ENCODE results near the gene ERGIC1.

Gene ERGIC1

DNA sequence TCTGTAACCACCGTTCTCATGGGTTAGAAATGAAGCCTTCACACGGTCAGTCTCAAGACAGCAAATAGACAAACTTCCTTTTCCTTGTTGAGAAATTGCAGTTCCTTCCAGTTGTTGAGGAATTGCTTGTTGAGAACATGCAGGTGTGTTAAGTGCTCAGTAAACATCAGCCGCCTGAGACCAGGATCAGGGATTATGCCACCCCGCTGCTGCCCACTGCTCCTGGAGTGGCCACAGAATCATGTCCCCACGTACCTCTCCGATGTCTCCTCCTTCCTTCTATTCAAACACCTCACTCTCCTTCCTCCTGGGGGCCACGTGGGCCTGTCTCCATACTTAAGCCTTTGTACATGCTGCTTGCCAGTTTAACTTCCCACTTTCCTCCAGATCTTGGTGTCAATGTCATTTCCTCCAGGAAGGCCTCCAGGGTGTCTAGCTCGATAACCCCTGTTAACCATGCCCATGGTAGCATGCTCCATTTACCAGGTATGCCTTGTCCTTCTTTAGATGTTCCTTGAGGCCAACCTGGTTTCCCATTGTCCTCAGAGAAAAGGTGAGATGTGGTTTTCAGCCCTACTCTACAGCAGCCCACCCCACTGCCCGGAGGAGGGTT lies 91.4 kb downstream of the ERGIC1 start:
- DNase-seq (ENCODE audit: low read depth): no peak

DNA sequence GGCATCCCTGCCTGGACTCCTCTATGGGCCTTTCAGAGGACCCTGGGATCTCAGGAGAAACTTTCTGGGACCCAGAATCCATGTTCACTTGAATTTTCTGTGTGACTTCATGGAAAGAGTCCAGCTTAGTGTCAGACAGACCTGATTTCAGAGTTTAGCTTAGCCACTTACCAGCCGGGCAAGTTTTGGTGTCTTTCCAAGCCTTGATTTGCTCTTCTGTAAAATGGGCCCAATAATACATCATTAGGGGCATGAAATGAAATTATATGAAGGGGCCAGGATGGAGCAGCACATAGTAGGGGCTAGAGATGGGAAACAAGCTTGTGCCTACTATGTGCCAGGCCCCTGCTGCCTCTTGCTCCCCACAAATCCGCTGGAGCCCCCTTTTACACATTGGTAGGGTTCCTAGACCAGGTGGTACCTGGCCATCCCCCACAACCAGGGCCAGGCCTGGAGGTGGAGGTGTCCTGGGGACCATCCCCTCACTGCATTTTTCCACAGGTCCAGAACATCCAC lies 92.0 kb downstream of the ERGIC1 start:
- DNase-seq (ENCODE audit: low read depth): no peak

DNA sequence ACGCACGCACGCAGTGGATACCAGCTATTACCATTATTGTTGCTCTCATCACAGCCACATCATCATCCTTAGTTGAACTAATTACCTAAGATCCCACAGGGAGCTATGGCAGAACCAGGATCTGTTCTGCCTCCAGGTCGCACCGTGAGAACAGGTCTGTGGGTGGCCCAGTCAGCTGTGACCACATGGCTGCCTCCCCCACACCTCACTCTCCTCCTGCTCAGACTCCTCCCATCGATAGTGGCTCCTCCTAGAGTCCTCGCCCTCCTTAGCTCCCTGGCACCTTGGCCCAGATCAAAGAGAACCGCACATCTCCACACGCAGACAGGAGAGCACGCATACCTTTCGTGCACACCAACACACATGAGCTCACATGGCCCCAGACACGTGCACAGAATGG lies 92.7 kb downstream of the ERGIC1 start:
- DNase-seq (ENCODE audit: low read depth): no peak

DNA sequence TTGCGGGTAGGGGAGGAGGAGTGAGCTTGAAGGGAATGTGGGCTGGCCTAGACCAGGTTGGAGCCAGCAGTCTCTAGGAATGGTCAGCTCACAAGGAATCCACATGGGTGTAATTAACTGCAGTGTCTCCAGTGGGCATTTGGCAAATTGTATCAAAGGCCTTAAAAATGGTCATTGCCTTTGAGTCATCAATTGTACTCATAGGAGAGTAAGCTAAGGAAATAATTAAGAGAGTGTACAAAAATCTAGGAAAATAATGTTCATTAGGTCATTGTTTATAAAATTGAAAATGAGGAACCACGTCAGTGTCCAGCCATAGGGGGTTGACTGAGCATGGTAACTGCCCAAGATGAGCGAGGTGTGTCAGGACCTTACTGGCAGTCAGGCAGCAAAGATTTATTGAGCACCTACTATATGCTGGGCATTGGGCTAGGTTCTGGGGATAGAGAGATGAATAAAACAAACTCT lies 95.4 kb downstream of the ERGIC1 start:
- DNase-seq (ENCODE audit: low read depth): peak; percentile 98

DNA sequence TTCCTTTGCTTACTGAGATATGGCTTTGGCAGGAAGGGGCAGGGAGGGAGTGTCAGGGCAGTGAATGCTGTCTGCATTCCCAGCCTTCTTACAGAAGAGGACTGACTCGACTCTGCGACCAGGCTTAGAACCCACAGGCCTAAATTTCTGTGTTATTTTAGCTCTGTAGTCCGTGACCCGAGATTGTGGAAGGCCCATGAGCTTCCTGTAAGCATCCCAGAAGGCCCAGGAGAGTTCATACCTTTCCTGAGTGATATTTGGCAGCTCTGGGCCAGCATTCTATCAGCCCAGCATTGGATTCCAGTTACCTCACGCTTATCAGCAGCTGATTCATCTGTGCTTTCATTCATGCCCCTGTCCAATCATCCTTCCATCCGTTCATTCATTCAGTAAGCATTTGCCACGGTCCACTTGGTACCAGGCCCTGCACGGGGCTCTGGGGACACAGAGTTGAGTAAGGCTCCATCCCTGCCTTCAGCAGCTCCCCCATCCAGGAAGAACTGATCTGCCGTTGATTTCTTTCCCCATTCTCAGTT lies 97.0 kb downstream of the ERGIC1 start:
- peak; percentile 91 for DNase-seq (ENCODE audit: low read depth)

DNA sequence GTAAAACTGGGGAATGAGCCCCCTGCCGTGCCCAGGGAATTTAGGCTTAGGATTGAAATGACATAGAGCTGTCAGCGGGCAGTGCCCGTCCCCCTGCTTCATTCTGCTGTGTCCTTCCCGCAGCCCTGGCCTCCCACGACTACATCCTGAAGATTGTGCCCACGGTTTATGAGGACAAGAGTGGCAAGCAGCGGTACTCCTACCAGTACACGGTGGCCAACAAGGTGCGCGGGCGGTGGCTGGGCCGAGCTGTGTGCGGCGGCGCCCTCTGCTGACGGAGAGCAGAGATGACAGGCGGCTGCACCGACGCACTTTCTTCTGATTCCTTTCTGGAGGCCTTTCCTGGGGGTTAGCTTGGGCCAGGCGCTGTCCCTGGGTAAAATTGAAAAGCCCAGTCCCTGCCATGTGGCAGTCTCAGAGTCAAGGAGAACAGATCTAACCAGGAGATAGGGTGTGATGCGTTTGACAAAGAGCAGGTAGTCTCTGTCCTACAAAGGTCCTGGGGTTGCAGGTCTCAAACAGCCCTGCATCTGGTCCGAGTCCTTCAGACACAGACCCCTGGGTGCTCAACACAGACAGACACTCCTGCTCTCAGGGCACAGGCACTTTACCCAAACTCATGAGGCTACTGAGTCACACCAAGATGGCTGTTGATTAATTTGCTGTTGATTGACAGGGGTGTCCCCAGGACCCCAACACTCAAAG lies 98.4 kb downstream of the ERGIC1 start:
- peak; percentile 75 for DNase-seq (ENCODE audit: low read depth)

DNA sequence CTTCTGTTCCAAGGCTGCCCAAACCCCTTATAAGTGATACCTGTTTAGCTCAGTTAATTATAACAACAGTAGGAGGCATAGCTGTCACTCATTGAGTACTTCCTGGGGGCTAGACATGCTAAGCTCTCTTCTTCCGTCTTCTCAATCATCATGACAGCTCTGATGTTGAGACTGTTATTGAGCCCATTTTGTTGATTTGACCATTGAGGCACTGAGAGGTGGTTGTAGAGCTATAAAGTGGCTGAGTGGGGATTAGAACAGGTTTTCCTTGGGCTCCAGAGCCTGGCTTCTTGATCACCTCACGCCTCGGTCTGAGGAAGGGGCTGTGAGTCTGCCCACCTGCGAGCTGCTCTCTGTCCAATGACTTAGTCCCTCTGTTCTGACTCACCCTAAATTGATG lies 99.2 kb downstream of the ERGIC1 start:
- DNase-seq (ENCODE audit: low read depth): no peak

DNA sequence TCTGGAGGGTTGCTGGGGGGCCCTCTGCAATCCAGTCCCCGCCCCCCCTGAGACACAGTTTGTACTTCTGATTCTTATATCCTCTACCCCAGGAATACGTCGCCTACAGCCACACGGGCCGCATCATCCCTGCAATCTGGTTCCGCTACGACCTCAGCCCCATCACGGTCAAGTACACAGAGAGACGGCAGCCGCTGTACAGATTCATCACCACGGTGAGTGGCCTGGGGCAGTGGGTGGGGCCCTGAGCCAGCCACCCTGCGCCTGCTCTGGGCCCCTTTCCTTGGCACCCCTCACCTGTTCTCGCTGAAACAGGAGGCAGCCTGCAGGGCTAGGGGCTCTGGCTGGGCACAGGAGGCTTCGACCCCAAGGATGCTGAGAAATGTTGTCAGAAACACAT lies 101.0 kb downstream of the ERGIC1 start:
- no peak for DNase-seq (ENCODE audit: low read depth)

DNA sequence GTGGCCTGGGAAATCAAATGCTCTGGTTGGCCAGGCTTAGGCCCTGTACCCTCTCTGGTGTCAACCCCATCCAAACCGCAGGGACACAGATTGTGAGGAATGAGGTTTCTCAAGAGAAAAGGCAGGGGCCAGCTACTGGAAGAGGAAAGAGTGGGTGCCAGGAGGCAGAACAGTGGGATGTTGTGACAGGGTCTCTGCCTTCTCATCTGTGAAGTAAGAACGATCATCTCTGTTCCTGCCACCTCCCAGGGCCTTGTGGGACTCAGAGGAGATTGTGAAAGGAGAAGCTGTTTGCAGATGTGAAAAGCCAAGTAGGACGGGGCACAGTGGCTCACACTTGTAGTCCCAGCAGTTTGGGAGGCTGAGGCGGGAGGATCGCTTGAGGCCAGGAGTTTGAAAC lies 102.3 kb downstream of the ERGIC1 start:
- no peak for DNase-seq (ENCODE audit: low read depth)

DNA sequence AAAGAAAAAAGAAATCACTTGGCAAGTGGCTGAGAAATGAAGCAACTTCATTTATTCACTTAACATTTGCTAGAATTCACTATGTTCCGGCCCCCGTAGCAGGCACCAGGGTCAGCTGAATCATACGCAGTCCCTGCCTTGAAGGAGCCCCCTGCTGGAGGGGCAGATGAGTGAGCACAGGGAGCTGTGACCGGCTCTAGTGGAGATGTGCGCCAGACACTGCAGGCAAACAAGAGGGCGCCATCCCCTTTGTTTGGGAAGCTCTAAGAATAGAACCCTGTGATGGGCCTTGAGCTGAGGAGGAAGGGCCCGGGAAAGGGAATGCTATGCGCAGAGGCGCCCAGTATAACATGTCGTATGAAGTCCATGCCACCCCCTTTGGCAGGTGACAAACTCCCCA lies 105.0 kb downstream of the ERGIC1 start:
- DNase-seq (ENCODE audit: low read depth): peak; percentile 68

DNA sequence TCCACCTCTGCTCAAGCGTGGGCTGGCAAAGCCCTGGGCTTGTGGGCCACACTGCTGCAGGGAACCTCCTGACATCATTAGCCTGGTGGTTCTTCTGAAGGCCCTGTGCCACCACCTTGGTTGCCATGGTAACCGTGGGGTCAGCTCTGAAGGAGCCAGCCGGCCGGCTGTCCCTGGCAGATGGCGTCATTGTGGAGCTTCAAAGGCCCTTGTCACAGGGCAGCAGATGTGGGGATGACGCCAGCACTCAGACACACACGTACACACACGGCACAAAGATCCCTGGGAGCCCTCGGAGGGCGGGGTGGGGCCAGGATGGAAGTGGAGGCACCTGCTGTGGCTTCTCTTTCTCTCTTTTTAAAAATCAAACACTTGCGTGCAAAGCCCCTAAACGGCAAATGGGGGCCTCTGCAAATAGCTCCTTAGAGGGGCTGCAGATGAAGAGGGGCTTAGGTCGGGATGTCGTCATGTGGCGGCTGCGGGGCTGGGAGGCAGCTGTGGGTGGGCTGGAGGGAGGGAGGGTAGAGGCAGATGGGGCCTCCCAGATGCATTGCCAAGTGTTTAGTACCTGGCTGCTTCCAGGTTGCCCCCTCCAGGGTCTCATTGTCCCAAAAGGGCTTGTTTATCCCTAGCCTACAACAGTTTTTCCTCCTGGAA lies 105.7 kb downstream of the ERGIC1 start:
- DNase-seq (ENCODE audit: low read depth): peak; percentile 26

DNA sequence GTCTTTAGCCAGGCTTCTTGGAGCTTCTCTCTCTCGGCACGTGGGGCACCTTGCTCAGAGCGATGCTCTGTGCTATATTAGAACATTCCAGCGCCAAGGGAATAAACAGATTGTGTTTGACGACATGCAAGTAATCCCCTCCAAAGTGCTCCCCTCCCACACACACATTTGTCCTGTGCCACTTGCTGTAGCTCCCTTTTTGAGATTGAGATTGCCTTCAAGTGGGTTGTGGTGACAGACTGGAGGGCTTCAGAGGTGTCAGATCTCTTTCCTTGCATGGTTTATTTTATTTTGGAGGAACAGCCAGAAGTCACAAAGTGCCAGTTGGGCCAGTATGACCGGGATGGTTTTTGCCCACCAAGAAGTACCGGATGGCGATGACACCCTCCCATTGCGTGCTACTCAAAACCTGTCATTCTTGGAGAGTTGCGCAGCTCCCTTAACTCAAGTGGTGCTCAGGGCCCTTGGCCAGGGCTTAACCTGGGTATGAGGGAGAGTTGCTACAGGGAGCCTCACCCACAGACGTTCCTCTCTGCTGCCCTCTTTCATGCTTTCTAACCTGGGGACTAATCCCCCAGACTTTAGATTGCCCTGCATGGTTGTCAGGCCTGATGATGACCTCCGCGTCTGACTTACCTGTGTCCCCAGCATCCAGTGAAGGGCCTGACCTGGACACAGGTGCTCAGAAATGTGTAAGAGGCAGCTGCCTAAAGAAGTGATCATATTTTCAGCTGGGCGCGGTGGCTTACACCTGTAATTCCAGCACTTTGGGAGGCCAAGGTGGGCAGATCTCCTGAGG lies 106.4 kb downstream of the ERGIC1 start:
- no peak for DNase-seq (ENCODE audit: low read depth)

DNA sequence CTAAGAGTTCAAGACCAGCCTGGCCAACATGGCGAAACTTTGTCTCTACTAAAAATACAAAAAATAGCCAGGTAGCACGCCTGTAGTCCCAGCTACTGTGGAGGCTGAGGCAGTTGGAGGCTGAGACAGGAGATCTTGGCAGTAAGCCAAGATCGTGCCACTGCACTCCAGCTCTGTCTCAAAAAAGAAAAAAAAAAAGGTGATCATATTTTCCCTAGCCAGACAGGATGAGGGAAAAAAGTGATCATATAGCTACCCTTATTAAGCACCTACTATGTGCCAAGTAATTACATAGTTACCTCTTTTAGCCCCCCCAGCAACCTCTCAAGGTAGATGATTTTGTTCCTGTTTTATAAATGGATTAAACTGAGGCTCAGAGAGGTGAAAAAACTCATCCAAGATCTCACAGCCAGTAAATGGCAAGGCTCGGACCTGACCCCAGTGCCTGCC lies 107.0 kb downstream of the ERGIC1 start:
- peak; percentile 42 for DNase-seq (ENCODE audit: low read depth)

DNA sequence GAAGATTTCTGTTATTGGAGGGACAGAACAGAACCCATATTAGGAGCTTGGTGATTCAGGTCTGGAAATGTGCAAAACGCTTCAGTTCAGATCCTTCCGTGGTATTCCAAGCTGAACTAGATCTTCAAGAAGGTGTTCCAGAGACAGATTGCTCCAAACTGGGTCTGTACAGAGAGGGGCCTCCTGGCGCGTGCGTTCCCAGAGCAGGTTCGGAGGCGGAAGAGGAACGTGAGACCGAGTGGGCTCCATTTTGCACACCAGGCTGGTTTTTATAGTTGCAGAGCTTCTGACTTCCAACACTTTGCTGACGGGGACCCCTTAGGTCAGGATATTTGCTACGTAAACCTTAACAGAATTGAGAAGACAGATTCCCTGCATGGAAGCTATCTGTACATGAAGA lies 108.5 kb downstream of the ERGIC1 start:
- no peak for DNase-seq (ENCODE audit: low read depth)

DNA sequence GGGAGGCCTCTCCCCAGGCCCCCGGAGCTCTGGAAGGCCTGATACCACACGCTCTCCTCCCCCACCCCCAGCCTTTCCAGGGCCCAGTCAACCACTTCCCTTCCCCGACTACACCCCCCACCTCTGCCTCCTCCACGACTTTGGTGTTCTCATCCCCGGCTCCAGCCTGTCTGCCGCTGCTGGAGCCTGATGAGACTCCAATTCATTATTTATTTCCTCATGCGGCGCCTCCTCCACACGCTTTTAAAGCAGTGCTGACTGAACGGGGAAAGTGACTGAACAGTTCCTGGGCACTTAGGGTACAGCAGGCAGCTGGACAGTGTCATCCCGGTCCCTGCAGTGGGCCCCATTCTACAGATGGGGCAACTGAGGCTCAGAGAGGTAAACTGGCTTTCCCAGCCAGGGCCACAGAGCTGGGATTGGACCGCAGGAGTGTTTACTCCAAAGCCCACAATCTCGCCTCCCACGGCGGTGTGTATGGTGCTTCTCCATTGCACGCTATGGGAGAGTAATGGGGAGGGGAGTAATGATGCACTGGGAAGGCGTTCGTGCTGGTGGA lies 109.3 kb downstream of the ERGIC1 start:
- DNase-seq (ENCODE audit: low read depth): peak; percentile 97

DNA sequence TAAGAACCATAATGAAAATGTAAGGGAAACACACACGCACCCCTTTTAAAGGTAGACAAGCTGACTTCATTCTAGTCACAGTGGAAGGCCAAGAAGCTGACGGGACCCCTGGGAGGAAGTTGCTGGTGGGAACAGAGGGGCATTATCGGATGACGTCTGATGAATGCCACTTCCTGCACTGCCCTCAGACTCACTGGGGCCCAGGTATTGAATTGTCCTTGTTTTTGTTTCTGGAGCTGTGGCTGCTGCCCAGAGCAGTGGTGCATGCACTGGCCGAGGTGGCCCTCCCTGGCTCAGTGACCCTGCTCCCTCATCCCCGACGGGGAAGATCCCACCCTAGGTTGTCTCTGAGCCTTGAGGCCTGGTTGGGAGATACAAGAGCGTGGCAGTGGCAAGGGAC lies 109.9 kb downstream of the ERGIC1 start:
- no peak for DNase-seq (ENCODE audit: low read depth)

DNA sequence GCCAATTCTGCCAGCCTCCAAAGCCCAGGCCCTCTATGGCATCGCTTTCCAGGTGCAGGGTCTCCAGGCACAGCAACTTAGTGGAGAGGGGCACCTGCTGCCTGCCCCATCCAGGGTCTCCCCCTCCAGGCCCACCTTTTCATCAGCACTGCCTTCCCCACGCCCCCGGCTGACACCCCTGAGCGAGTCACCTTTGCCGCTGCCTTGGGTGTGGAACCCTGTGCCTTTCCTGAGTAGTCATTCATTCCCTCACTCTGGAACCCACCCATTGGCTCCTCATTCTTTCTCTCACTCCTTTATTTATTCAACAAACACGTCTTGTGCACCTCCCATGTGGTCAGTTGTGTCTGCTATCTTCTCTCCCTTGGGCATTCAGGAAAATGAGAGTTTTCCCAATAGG lies 110.7 kb downstream of the ERGIC1 start:
- peak; percentile 48 for DNase-seq (ENCODE audit: low read depth)

DNA sequence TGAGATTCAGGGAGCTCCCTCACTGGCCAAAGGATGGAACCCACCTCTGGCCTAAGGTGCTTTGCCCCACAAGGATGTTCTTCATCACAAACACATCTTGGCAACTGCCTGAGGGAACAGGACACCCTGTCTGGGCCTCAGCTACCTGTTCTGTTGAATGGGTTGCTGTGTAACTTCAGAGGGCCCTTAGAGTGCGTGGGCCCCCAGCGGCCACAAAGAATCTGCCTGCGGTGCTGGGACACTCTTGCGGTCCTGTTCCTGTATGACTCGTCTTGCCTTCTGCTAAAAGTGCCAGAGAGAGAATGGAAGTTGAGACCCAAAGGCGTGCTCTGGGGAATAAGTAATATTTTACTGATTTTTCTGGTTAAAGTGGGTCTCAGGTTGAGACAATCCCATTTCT lies 111.1 kb downstream of the ERGIC1 start:
- DNase-seq (ENCODE audit: low read depth): no peak

DNA sequence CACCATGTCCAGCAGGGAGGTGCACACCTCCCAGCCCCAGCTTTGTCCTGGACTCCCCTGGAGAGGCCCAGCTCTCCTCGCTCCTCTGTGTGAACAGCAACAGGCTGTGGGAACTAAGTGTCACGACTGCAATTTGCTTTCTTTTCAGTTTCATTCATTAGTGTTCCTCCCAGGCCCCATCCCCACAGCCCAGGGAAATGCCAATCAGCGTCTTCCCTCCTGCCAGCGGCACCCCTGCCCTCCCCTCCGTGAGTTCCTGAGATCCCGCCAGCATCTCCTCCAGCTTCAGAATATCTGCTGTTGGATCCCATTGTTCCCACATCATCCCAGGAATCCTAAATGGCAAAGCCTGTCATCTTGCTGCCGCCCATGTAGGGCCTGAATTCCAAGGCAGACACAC lies 112.1 kb downstream of the ERGIC1 start:
- DNase-seq (ENCODE audit: low read depth): no peak

DNA sequence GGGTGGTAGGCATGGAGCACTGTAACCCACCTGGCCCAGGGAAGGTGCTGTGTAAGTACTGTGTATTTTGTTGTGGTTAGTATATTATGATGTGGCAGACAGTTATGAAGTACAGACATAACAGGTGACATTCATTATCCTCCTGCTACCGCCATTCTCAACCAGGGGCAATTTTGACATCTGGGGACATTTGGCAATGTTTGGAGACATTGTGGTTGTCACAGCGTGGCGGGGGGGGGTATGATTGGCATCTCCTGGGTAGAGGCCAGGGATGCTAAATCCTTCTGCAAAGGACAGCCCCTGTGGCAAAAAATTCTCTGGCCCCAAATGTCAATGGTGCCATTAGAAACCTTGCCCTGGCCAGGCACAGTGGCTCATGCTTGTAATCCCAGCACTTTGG lies 115.4 kb downstream of the ERGIC1 start:
- DNase-seq (ENCODE audit: low read depth): no peak

DNA sequence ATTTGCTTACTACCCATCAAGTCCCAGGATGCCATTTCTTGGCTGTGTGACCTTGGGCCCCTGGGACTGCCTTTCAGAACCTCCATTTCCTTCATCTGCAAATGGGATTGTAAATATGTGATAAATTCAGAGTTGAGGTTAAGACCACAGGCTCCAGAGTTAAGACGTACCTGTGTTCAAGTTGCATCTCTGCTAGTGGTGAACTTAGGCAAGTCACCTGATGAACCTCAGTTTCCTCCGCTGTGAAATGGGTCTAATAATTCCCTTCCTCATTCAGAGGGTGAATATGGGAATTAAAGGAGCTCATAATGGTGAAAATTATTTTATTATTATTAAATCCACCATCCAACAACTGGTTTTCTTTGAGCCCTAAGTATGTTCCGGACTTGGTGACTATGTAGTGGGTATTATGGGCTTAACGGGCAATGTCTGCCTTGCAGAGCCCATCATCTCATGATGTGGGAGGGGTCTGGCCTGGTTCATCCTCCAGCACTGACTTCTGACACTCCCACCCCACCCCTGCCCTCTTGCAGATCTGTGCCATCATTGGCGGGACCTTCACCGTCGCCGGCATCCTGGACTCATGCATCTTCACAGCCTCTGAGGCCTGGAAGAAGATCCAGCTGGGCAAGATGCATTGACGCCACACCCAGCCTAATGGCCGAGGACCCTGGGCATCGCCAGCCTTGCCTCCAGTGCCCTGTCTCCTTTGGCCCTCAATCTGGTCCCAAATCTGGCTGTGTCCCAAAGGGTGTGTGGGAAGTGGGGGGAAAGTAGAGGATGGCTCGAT lies 116.3 kb downstream of the ERGIC1 start:
- DNase-seq (ENCODE audit: low read depth): no peak
